K562 (cell line): ENCODE results near the gene MRPL58. TPM values are rescaled to one million over a fixed set of nuclear protein-coding genes. Genes with fewer than 3 reads are reported as not detected.

Experiments used
- ATF1 ChIP-seq, 2 experiments: fragments of 450-650 bp in 1 of 2; IDR thresholded peaks; 2 replicates each; pipeline ENCODE4 v1.6.1; 2016; ENCODE audit warnings: missing compliant biosample characterization in 1 of 2, missing genetic modification characterization in 1 of 2
- CTBP1 ChIP-seq: fragments of 450-650 bp; IDR thresholded peaks from 2 replicates; pipeline ENCODE4 v1.6.1; 2016; ENCODE audit warnings: borderline replicate concordance
- DLX4 ChIP-seq: fragments of 250-450 bp; sonication (Bioruptor Pico); IDR thresholded peaks from 2 replicates; pipeline ENCODE4 v1.6.1; 2021; ENCODE audit warnings: mild to moderate bottlenecking
- ELF1 ChIP-seq: fragments of 200-800 bp; sonication (Bioruptor generic); IDR thresholded peaks from 2 replicates; pipeline ENCODE4 v1.6.1; 2016; ENCODE audit warnings: missing genetic modification characterization, missing compliant biosample characterization
- ELK1 ChIP-seq: sonication (generic); formaldehyde crosslinking; IDR thresholded peaks from 2 replicates; pipeline ENCODE4 v1.8.1; 2022; ENCODE audit warnings: missing genetic modification reagents
- FOXA1 ChIP-seq: fragments of 450-650 bp; IDR thresholded peaks from 2 replicates; pipeline ENCODE4 v1.6.1; 2016; ENCODE audit warnings: mild to moderate bottlenecking, borderline replicate concordance
- FOXA3 ChIP-seq, 2 experiments: fragments of 450-650 bp in 1 of 2; sonication (generic) in 1 of 2; formaldehyde crosslinking; IDR thresholded peaks in 1 of 2; conservative IDR thresholded peaks in 1 of 2; 2 replicates each; pipeline versions ENCODE4 v1.4.0 to v1.8.0; 2020 to 2022; ENCODE audit warnings: mild to moderate bottlenecking in 2 of 2, missing genetic modification reagents in 1 of 2
- GABPB2 ChIP-seq: fragments of 250-450 bp; sonication (Bioruptor Pico); conservative IDR thresholded peaks from 2 replicates; pipeline ENCODE4 v1.5.1; 2021; ENCODE audit warnings: mild to moderate bottlenecking
- HNRNPLL ChIP-seq: fragments of 200-400 bp; formaldehyde crosslinking; IDR thresholded peaks from 2 replicates; pipeline ENCODE4 v1.6.1; 2017; ENCODE audit warnings: low read length, low read depth, mild to moderate bottlenecking; ENCODE audit not compliant: poor library complexity, severe bottlenecking
- MBD2 ChIP-seq: sonication (generic); IDR thresholded peaks from 2 replicates; pipeline ENCODE4 v1.6.1; 2016; ENCODE audit warnings: low read depth, borderline replicate concordance
- NFXL1 ChIP-seq: fragments of 450-650 bp; formaldehyde crosslinking; IDR thresholded peaks from 2 replicates; pipeline ENCODE4 v1.4.0; 2021; ENCODE audit warnings: mild to moderate bottlenecking
- RAD21 ChIP-seq, 2 experiments: fragments of 250-450 bp in 1 of 2; fragments of 450-650 bp in 1 of 2; sonication (Bioruptor Pico) in 1 of 2; formaldehyde crosslinking in 1 of 2; IDR thresholded peaks in 1 of 2; conservative IDR thresholded peaks in 1 of 2; 2 replicates each; pipeline versions ENCODE4 v1.4.0 to v1.8.0; 2020 to 2022; ENCODE audit warnings: mild to moderate bottlenecking in 2 of 2, moderate library complexity in 1 of 2
- RAD51 ChIP-seq: fragments of 450-650 bp; IDR thresholded peaks from 2 replicates; pipeline ENCODE4 v1.7.1; 2016; ENCODE audit warnings: low read depth, mild to moderate bottlenecking, borderline replicate concordance
- RCOR1 ChIP-seq, 2 experiments: IDR thresholded peaks; 2 replicates each; pipeline ENCODE4 v1.6.1; 2012; ENCODE audit warnings: low read depth in 2 of 2, low read length in 2 of 2, borderline replicate concordance in 1 of 2, improper control_type of control experiment in 1 of 2
- TFE3 ChIP-seq: fragments of 450-650 bp; formaldehyde crosslinking; IDR thresholded peaks from 2 replicates; pipeline ENCODE4 v1.4.0; 2020; ENCODE audit warnings: mild to moderate bottlenecking, mixed read lengths
- VEZF1 ChIP-seq: fragments of 200-800 bp; sonication (Bioruptor generic); IDR thresholded peaks from 2 replicates; pipeline ENCODE4 v1.6.1; 2017; ENCODE audit warnings: missing genetic modification characterization, missing compliant biosample characterization
- ZEB2 ChIP-seq: fragments of 450-650 bp; IDR thresholded peaks from 2 replicates; pipeline ENCODE4 v1.6.1; 2016
- ZNF212 ChIP-seq: fragments of 450-650 bp; formaldehyde crosslinking; IDR thresholded peaks from 2 replicates; pipeline ENCODE4 v1.4.0; 2020; ENCODE audit warnings: mild to moderate bottlenecking
- ZNF280A ChIP-seq: fragments of 450-650 bp; IDR thresholded peaks from 2 replicates; pipeline ENCODE4 v1.6.1; 2018; ENCODE audit warnings: mild to moderate bottlenecking, low read depth; ENCODE audit not compliant: partially characterized antibody
- ZNF311 ChIP-seq: fragments of 250-450 bp; sonication (Bioruptor Pico); IDR thresholded peaks from 2 replicates; pipeline ENCODE4 v1.4.0; 2020; ENCODE audit warnings: mild to moderate bottlenecking, moderate library complexity
- ZNF431 ChIP-seq: sonication (generic); formaldehyde crosslinking; IDR thresholded peaks from 2 replicates; pipeline ENCODE4 v1.8.0; 2022; ENCODE audit warnings: mild to moderate bottlenecking, missing genetic modification reagents
- polyA plus RNA-seq, 8 experiments: library from polyadenylated mRNA; depleted of rRNA in 4 of 8; stranded (reverse) in 5 of 8; unstranded in 3 of 8; fragments of >200 nt; fragmentation: Nextera tagmentation in 2 of 8; fragmentation: Illumina TruSeq in 1 of 8; extraction: Ambion mirVana in 2 of 8; extraction: Trizol in 1 of 8; gene quantifications; 2 replicates each; pipeline versions ENCODE4 v1.2.1 to v1.2.3, GENCODE V29; 2011 to 2014; ENCODE audit warnings: inconsistent platforms in 1 of 8, missing spikeins in 1 of 8
- total RNA-seq, 7 experiments: library from RNA; depleted of rRNA in 6 of 7; stranded (reverse); fragments of >200 nt in 6 of 7; fragmentation: Illumina TruSeq in 2 of 7; extraction: Trizol in 2 of 7; gene quantifications; 2 replicates each; pipeline versions ENCODE4 v1.2.1 to v1.2.3, GENCODE V29; 2011 to 2021; ENCODE audit warnings: low replicate concordance in 1 of 7

Gene MRPL58
- total and polyA plus RNA-seq, 9 of the 15 experiments (the other 6 are each of a cell fraction or from before 2014, with no cell fraction given) = 30.8 to 107 (median 72.4) TPM

- TF ChIP-seq RCOR1 (IDR thresholded peaks at IDR 0.05; ENCODE audit: borderline replicate concordance in 1 of 2, low read depth in 2 of 2, low read length in 2 of 2) (peak in 1 of 2 experiments; percentile 28; a peak in 1 of 4 replicates), ZNF280A (no peak), FOXA1 (no peak), FOXA3 (CRISPR knock-in tag; conservative IDR thresholded peaks at IDR 0.05 in 1 of 2, IDR thresholded peaks at IDR 0.05 in 1 of 2) (no peak), CTBP1 (peak; percentile 83), GABPB2 (no peak), HNRNPLL (peak; percentile 21), ELF1 (tag) (no peak), ZEB2 (no peak), NFXL1 (CRISPR knock-in tag) (no peak), ZNF431 (no peak), RAD51 (no peak), ZNF212 (CRISPR knock-in tag) (no peak), ZNF311 (CRISPR knock-in tag) (no peak), DLX4 (CRISPR knock-in tag) (no peak), RAD21 (CRISPR knock-in tag; conservative IDR thresholded peaks at IDR 0.05 in 1 of 2, IDR thresholded peaks at IDR 0.05 in 1 of 2) (0 out of 4 replicates have a peak, but pooled peaks of 1 of the 2 experiments have one; percentile 30), VEZF1 (CRISPR knock-in tag) (peak; percentile 66), ATF1 (CRISPR knock-in tag; IDR thresholded peaks at IDR 0.05) (0 out of 2 replicates have a peak, but pooled peaks have one; percentile 7), ATF1 (tag; IDR thresholded peaks at IDR 0.05) (no peak), TFE3 (CRISPR knock-in tag) (no peak), MBD2 (no peak), ELK1 (CRISPR knock-in tag) (no peak)
These were observed 24.4 kb upstream of the MRPL58 start (continued) for GRCh38 chr17:74987909-74988711.
